Measurements from ENCODE around the gene SYNE1. TPM values are rescaled to one million over a fixed set of nuclear protein-coding genes. Genes with fewer than 3 reads are reported as not detected.

SYNE1 gene
- total RNA-seq, 1 experiment from 2014 or later = 40.0 TPM

- DNase-seq (ENCODE audit: low read depth) = no peak
Observed at GRCh38 chr6:152277826-152278329, 359.3 kb downstream of the SYNE1 start.

GRCh38 chr6:152273638-152274037, 363.5 kb downstream of the SYNE1 start:
- no peak for DNase-seq (ENCODE audit: low read depth)

- no peak for DNase-seq (ENCODE audit: low read depth)
Observed at GRCh38 chr6:152273002-152273401, 364.2 kb downstream of the SYNE1 start.

GRCh38 chr6:152272486-152272885, 364.7 kb downstream of the SYNE1 start:
- no peak for DNase-seq (ENCODE audit: low read depth)

GRCh38 chr6:152271776-152272464, 365.2 kb downstream of the SYNE1 start:
- DNase-seq (ENCODE audit: low read depth) = peak; percentile 77

GRCh38 chr6:152270301-152270925, 366.7 kb downstream of the SYNE1 start:
- peak; percentile 56 for DNase-seq (ENCODE audit: low read depth)

- DNase-seq (ENCODE audit: low read depth) = peak; percentile 16
Observed at GRCh38 chr6:152268846-152269442, 368.2 kb downstream of the SYNE1 start.

- DNase-seq (ENCODE audit: low read depth) = peak; percentile 30
Observed at GRCh38 chr6:152267967-152268845, 369.0 kb downstream of the SYNE1 start.

- no peak for DNase-seq (ENCODE audit: low read depth)
Observed at GRCh38 chr6:152265651-152266050, 371.5 kb downstream of the SYNE1 start.

GRCh38 chr6:152263582-152263981, 373.6 kb downstream of the SYNE1 start:
- DNase-seq (ENCODE audit: low read depth) = no peak

- no peak for DNase-seq (ENCODE audit: low read depth)
Observed at GRCh38 chr6:152261179-152261578, 376.0 kb downstream of the SYNE1 start.

GRCh38 chr6:152259234-152259633, 377.9 kb downstream of the SYNE1 start:
- DNase-seq (ENCODE audit: low read depth) = no peak

- no peak for DNase-seq (ENCODE audit: low read depth)
Observed at GRCh38 chr6:152257581-152257980, 379.6 kb downstream of the SYNE1 start.

- DNase-seq (ENCODE audit: low read depth) = no peak
Observed at GRCh38 chr6:152250127-152250526, 387.0 kb downstream of the SYNE1 start.

- no peak for DNase-seq (ENCODE audit: low read depth)
Observed at GRCh38 chr6:152248980-152249379, 388.2 kb downstream of the SYNE1 start.

GRCh38 chr6:152246554-152247337, 390.4 kb downstream of the SYNE1 start:
- DNase-seq (ENCODE audit: low read depth) = peak; percentile 42

- peak; percentile 21 for DNase-seq (ENCODE audit: low read depth)
Observed at GRCh38 chr6:152244998-152245630, 392.0 kb downstream of the SYNE1 start.

- DNase-seq (ENCODE audit: low read depth) = no peak
Observed at GRCh38 chr6:152241013-152241766, 396.0 kb downstream of the SYNE1 start.

GRCh38 chr6:152240436-152240835, 396.7 kb downstream of the SYNE1 start:
- no peak for DNase-seq (ENCODE audit: low read depth)

All from RPMI7951 (cell line).